Memory B cell (primary cell): ENCODE data around the gene SLCO1B1.

ENCODE experiments used
- ATAC-seq: fragments of 150-1000 bp; cut with Tn5 transposase; 2 replicates; pipeline ENCODE4 v1.10.0; 2021; ENCODE audit warnings: low read depth, mild to moderate bottlenecking, moderate library complexity
- DNase-seq, 2 donors: peaks; one replicate each; pipeline ENCODE4 v3.0.0; 2022; ENCODE audit warnings: low spot score in 2 of 2
- H3K27ac Mint-ChIP-seq: one replicate; pipeline ENCODE4 v1.8.0; 2022; ENCODE audit warnings: mild to moderate bottlenecking, moderate library complexity, mixed read lengths
- H3K27me3 Mint-ChIP-seq: one replicate; pipeline ENCODE4 v1.8.0; 2022; ENCODE audit warnings: mixed read lengths
- H3K36me3 Mint-ChIP-seq: one replicate; pipeline ENCODE4 v1.8.0; 2022; ENCODE audit warnings: mild to moderate bottlenecking, mixed read lengths
- H3K4me1 Mint-ChIP-seq: one replicate; pipeline ENCODE4 v1.8.0; 2022; ENCODE audit warnings: mixed read lengths
- H3K4me3 Mint-ChIP-seq: one replicate; pipeline ENCODE4 v1.8.0; 2022; ENCODE audit warnings: mild to moderate bottlenecking, moderate library complexity, mixed read lengths
- H3K9me3 Mint-ChIP-seq: one replicate; pipeline ENCODE4 v1.8.0; 2022; ENCODE audit warnings: mixed read lengths

The SLCO1B1 gene

GRCh38 chr12:21257172-21257571, 126.2 kb downstream of the SLCO1B1 start:
- Mint-ChIP-seq H3K27me3 (no peaks in the 10 kb centered on the region), H3K9me3 (peaks cover 6% of the 10 kb centered on the region), H3K4me1 (no peaks in the 10 kb centered on the region), H3K4me3 (no peak overlapping the region), H3K27ac (no peak overlapping the region), H3K36me3 (no peaks in the 10 kb centered on the region)
- DNase-seq: no peak
- ATAC-seq: no peak

GRCh38 chr12:21264232-21264631, 133.2 kb downstream of the SLCO1B1 start:
- DNase-seq: no peak
- Mint-ChIP-seq H3K36me3 (peaks cover 3% of the 10 kb centered on the region), H3K27ac (no peak overlapping the region), H3K4me3 (no peak overlapping the region), H3K9me3 (peaks cover 13% of the 10 kb centered on the region), H3K27me3 (peaks cover 2% of the 10 kb centered on the region), H3K4me1 (no peaks in the 10 kb centered on the region)
- ATAC-seq: no peak

- DNase-seq (no peak), ATAC-seq (no peak)
- Mint-ChIP-seq H3K4me3 (no peak overlapping the region), H3K4me1 (no peaks in the 10 kb centered on the region), H3K27ac (no peak overlapping the region), H3K27me3 (peaks cover 2% of the 10 kb centered on the region), H3K9me3 (peaks cover 8% of the 10 kb centered on the region), H3K36me3 (peaks cover 3% of the 10 kb centered on the region)
Measured at GRCh38 chr12:21265932-21266331, 134.9 kb downstream of the SLCO1B1 start.

- Mint-ChIP-seq H3K4me1 (no peaks in the 10 kb centered on the region), H3K36me3 (no peaks in the 10 kb centered on the region), H3K9me3 (no peaks in the 10 kb centered on the region), H3K4me3 (no peak overlapping the region), H3K27me3 (peaks cover 4% of the 10 kb centered on the region), H3K27ac (no peak overlapping the region)
- DNase-seq: no peak
- no peak for ATAC-seq
Measured at GRCh38 chr12:21276826-21277225, 145.8 kb downstream of the SLCO1B1 start.
